Cortex of kidney (tissue), 1 donor: ENCODE results near the gene FAM184A.
"Not testable (repeated sequence)": the region's sequence is repeated elsewhere in the genome, so short reads cannot be mapped to it uniquely, and the experiment has no call there.

ENCODE experiments used
- DNase-seq: peaks from one replicate; lab custom pipeline; 2025; lab: John Stamatoyannopoulos, UW

Gene FAM184A

GRCh38 chr6:119078376-119079282, at the start of gene FAM184A:
TSS of gene FAM184A (minus strand) at chr6:119078664. CDS start at chr6:119078299, 365 bp downstream.
- DNase-seq, result no peak

GRCh38 chr6:119127627-119128026, 49.2 kb upstream of the FAM184A start:
- DNase-seq, result no peak

GRCh38 chr6:119126826-119127225, 48.4 kb upstream of the FAM184A start:
- no peak for DNase-seq

- no peak for DNase-seq
Measured at GRCh38 chr6:119126140-119126539, 47.7 kb upstream of the FAM184A start.

- DNase-seq, result no peak
Measured at GRCh38 chr6:119125576-119125975, 47.1 kb upstream of the FAM184A start.

- DNase-seq, result no peak
Measured at GRCh38 chr6:119124079-119124824, 45.8 kb upstream of the FAM184A start.

- no peak for DNase-seq
Measured at GRCh38 chr6:119122336-119122735, 43.9 kb upstream of the FAM184A start.

GRCh38 chr6:119121367-119121766, 42.9 kb upstream of the FAM184A start:
- no peak for DNase-seq

- DNase-seq, result no peak
Measured at GRCh38 chr6:119119989-119120388, 41.5 kb upstream of the FAM184A start.

GRCh38 chr6:119119062-119119461, 40.6 kb upstream of the FAM184A start:
- not testable (repeated sequence) for DNase-seq

GRCh38 chr6:119116712-119117281, 38.3 kb upstream of the FAM184A start:
- DNase-seq, result no peak

GRCh38 chr6:119113961-119114360, 35.5 kb upstream of the FAM184A start:
- no peak for DNase-seq

- no peak for DNase-seq
Measured at GRCh38 chr6:119112812-119113530, 34.5 kb upstream of the FAM184A start.

GRCh38 chr6:119110601-119111548, 32.4 kb upstream of the FAM184A start:
- no peak for DNase-seq

- DNase-seq, result no peak
Measured at GRCh38 chr6:119109654-119110325, 31.3 kb upstream of the FAM184A start.

- DNase-seq, result no peak
Measured at GRCh38 chr6:119108076-119108475, 29.6 kb upstream of the FAM184A start.

- no peak for DNase-seq
Measured at GRCh38 chr6:119105282-119105681, 26.8 kb upstream of the FAM184A start.

GRCh38 chr6:119102901-119103300, 24.4 kb upstream of the FAM184A start:
- no peak for DNase-seq

GRCh38 chr6:119100115-119100514, 21.7 kb upstream of the FAM184A start:
- DNase-seq, result no peak

GRCh38 chr6:119097815-119098361, 19.4 kb upstream of the FAM184A start:
- DNase-seq, result not testable (repeated sequence)
